ENCODE measurements around the gene SULT1B1. TPM values are rescaled to one million over a fixed set of nuclear protein-coding genes. Genes with fewer than 3 reads are reported as not detected.

The SULT1B1 gene
- total RNA-seq, 1 donor from 2014 or later, result 0.65 TPM

- intact Hi-C loops (cut with DNase I), result no loop called here
- no peak for DNase-seq (ENCODE audit: missing footprints)
- no peak for ATAC-seq
Observed at GRCh38 chr4:69754926-69755580, 5.4 kb downstream of the SULT1B1 start.

GRCh38 chr4:69753686-69754085 lies 6.7 kb downstream of the SULT1B1 start:
- intact Hi-C loops (cut with DNase I), result no loop called here
- no peak for ATAC-seq
- no peak for DNase-seq (ENCODE audit: missing footprints)

- DNase-seq (ENCODE audit: missing footprints), result no peak
- intact Hi-C loops (cut with DNase I), result no loop called here
- no peak for ATAC-seq
Observed at GRCh38 chr4:69750346-69750745, 10.1 kb downstream of the SULT1B1 start.

GRCh38 chr4:69749771-69750170 lies 10.6 kb downstream of the SULT1B1 start:
- no peak for DNase-seq (ENCODE audit: missing footprints)
- ATAC-seq, result no peak
- intact Hi-C loops (cut with DNase I), result no loop called here

- ATAC-seq (no peak), DNase-seq (ENCODE audit: missing footprints) (no peak)
- intact Hi-C loops (cut with DNase I), result no loop called here
Observed at GRCh38 chr4:69748173-69748572, 12.2 kb downstream of the SULT1B1 start.

GRCh38 chr4:69744157-69744478 lies 16.3 kb downstream of the SULT1B1 start:
- DNase-seq (ENCODE audit: missing footprints) (no peak), ATAC-seq (no peak)
- intact Hi-C loops (cut with DNase I), result no loop called here

- ATAC-seq, result no peak
- intact Hi-C loops (cut with DNase I), result no loop called here
- peak; percentile 39 for DNase-seq (ENCODE audit: missing footprints)
Observed at GRCh38 chr4:69743476-69744156, 16.8 kb downstream of the SULT1B1 start.

GRCh38 chr4:69742596-69742995 lies 17.8 kb downstream of the SULT1B1 start:
- DNase-seq (ENCODE audit: missing footprints) (no peak), ATAC-seq (no peak)
- intact Hi-C loops (cut with DNase I), result no loop called here

- no peak for DNase-seq (ENCODE audit: missing footprints)
- ATAC-seq, result no peak
- intact Hi-C loops (cut with DNase I), result no loop called here
Observed at GRCh38 chr4:69738872-69739271, 21.5 kb downstream of the SULT1B1 start.

GRCh38 chr4:69735119-69735518 lies 25.3 kb downstream of the SULT1B1 start:
- ATAC-seq (no peak), DNase-seq (ENCODE audit: missing footprints) (no peak)
- intact Hi-C loops (cut with DNase I), result no loop called here

- ATAC-seq, result no peak
- DNase-seq (ENCODE audit: missing footprints), result no peak
- intact Hi-C loops (cut with DNase I), result no loop called here
Observed at GRCh38 chr4:69731847-69732246, 28.6 kb downstream of the SULT1B1 start.

- intact Hi-C loops (cut with DNase I), result no loop called here
- DNase-seq (ENCODE audit: missing footprints) (no peak), ATAC-seq (no peak)
Observed at GRCh38 chr4:69731241-69731640, 29.2 kb downstream of the SULT1B1 start.

- intact Hi-C loops (cut with DNase I), result no loop called here
- ATAC-seq (no peak), DNase-seq (ENCODE audit: missing footprints) (no peak)
Observed at GRCh38 chr4:69730002-69730401, 30.4 kb downstream of the SULT1B1 start.

- ATAC-seq, result no peak
- intact Hi-C loops (cut with DNase I), result no loop called here
- DNase-seq (ENCODE audit: missing footprints), result no peak
Observed at GRCh38 chr4:69727926-69728325, 32.5 kb downstream of the SULT1B1 start.

- intact Hi-C loops (cut with DNase I), result no loop called here
Observed at GRCh38 chr4:69727426-69727825, 33.0 kb downstream of the SULT1B1 start.

GRCh38 chr4:69726971-69727370 lies 33.4 kb downstream of the SULT1B1 start:
- DNase-seq (ENCODE audit: missing footprints), result no peak
- intact Hi-C loops (cut with DNase I), result no loop called here
- no peak for ATAC-seq

More at GRCh38 chr4:69727426-69727825, 33.0 kb downstream of the SULT1B1 start:
- ATAC-seq (no peak), DNase-seq (ENCODE audit: missing footprints) (no peak)

- intact Hi-C loops (cut with DNase I), result no loop called here
- ATAC-seq, result no peak
Observed at GRCh38 chr4:69718396-69719271, 41.8 kb downstream of the SULT1B1 start.

GRCh38 chr4:69717778-69718177 lies 42.6 kb downstream of the SULT1B1 start:
- DNase-seq (ENCODE audit: missing footprints), result no peak
- intact Hi-C loops (cut with DNase I), result no loop called here
- ATAC-seq, result no peak

More at GRCh38 chr4:69718396-69719271, 41.8 kb downstream of the SULT1B1 start:
- no peak for DNase-seq (ENCODE audit: missing footprints)

- DNase-seq (ENCODE audit: missing footprints) (no peak), ATAC-seq (no peak)
- intact Hi-C loops (cut with DNase I), result no loop called here
Observed at GRCh38 chr4:69716654-69717053, 43.8 kb downstream of the SULT1B1 start.

- ATAC-seq (no peak), DNase-seq (ENCODE audit: missing footprints) (no peak)
- intact Hi-C loops (cut with DNase I), result no loop called here
Observed at GRCh38 chr4:69714086-69714485, 46.3 kb downstream of the SULT1B1 start.
